Measurements from ENCODE around the gene UBE3B. TPM values are rescaled to one million over a fixed set of nuclear protein-coding genes. Genes with fewer than 3 reads are reported as not detected.

UBE3B gene
- total and polyA plus RNA-seq, 2 experiments from 2014 or later, result 20.1 to 35.5 TPM

- no peaks in the 10 kb centered on the region for H3K36me3 ChIP-seq (replicated peaks; ENCODE audit: insufficient read depth, low read depth)
Measured at GRCh38 chr12:109513051-109513450, 35.6 kb downstream of the UBE3B start.

GRCh38 chr12:109513977-109514376 is 36.5 kb downstream of the UBE3B start:
- H4K20me1 ChIP-seq (ENCODE audit: insufficient read depth, poor library complexity, severe bottlenecking), result no peaks in the 10 kb centered on the region
- H2AFZ ChIP-seq, result no peak overlapping the region
- H3K9me2 ChIP-seq (replicated peaks; ENCODE audit: insufficient read depth), result no peaks in the 10 kb centered on the region
- H3K27me3 ChIP-seq, result no peaks in the 10 kb centered on the region
- no peaks in the 10 kb centered on the region for H3K4me1 ChIP-seq (ENCODE audit: insufficient read depth)
- no peaks in the 10 kb centered on the region for H3K36me3 ChIP-seq (replicated peaks; ENCODE audit: insufficient read depth, low read depth)
- no peaks in the 10 kb centered on the region for H3K9me3 ChIP-seq (ENCODE audit: low read depth)
- no peaks in the 10 kb centered on the region for H3K79me2 ChIP-seq
- no peak for DNase-seq (ENCODE audit: low spot score)
- no peak overlapping the region for H3K4me2 ChIP-seq
- TF ChIP-seq CTCF (IDR thresholded peaks at IDR 0.05; ENCODE audit: poor library complexity) (no peak), EZH2 (IDR thresholded peaks at IDR 0.05; ENCODE audit: borderline replicate concordance) (no peak), EZH2phosphoT487 (IDR thresholded peaks at IDR 0.05; ENCODE audit: low read depth, severe bottlenecking, unreplicated experiment) (no peak)
- no peak overlapping the region for H3K4me3 ChIP-seq
- H3K27ac ChIP-seq, result no peak overlapping the region
- 88% methylated on average over 4 of the region's 4 CpGs for WGBS (ENCODE audit: low lambda C conversion rate, missing lambda C conversion rate)

More at GRCh38 chr12:109513051-109513450, 35.6 kb downstream of the UBE3B start:
- H3K27ac ChIP-seq, result no peak overlapping the region
- H3K9me2 ChIP-seq (replicated peaks; ENCODE audit: insufficient read depth), result no peaks in the 10 kb centered on the region
- no peaks in the 10 kb centered on the region for H3K9me3 ChIP-seq (ENCODE audit: low read depth)
- no peak overlapping the region for H3K4me3 ChIP-seq
- WGBS (ENCODE audit: low lambda C conversion rate, missing lambda C conversion rate), result 64% methylated on average over 8 of the region's 8 CpGs
- H2AFZ ChIP-seq, result no peak overlapping the region
- no peaks in the 10 kb centered on the region for H4K20me1 ChIP-seq (ENCODE audit: insufficient read depth, poor library complexity, severe bottlenecking)
- H3K4me2 ChIP-seq, result no peak overlapping the region
- no peak for DNase-seq (ENCODE audit: low spot score)
- no peaks in the 10 kb centered on the region for H3K27me3 ChIP-seq
- H3K79me2 ChIP-seq, result no peaks in the 10 kb centered on the region
- no peak for TF ChIP-seq EZH2phosphoT487 (IDR thresholded peaks at IDR 0.05; ENCODE audit: low read depth, severe bottlenecking, unreplicated experiment)
- no peak for TF ChIP-seq EZH2 (IDR thresholded peaks at IDR 0.05; ENCODE audit: borderline replicate concordance)
- no peak for TF ChIP-seq CTCF (IDR thresholded peaks at IDR 0.05; ENCODE audit: poor library complexity)
- no peaks in the 10 kb centered on the region for H3K4me1 ChIP-seq (ENCODE audit: insufficient read depth)

GRCh38 chr12:109517619-109518018 is 40.2 kb downstream of the UBE3B start:
- no peaks in the 10 kb centered on the region for H3K36me3 ChIP-seq (replicated peaks; ENCODE audit: insufficient read depth, low read depth)
- DNase-seq (ENCODE audit: low spot score), result no peak

More at GRCh38 chr12:109517619-109518018, 40.2 kb downstream of the UBE3B start:
- Histone ChIP-seq H3K4me1 (ENCODE audit: insufficient read depth) (no peaks in the 10 kb centered on the region), H3K27me3 (no peaks in the 10 kb centered on the region), H2AFZ (no peak overlapping the region), H4K20me1 (ENCODE audit: insufficient read depth, poor library complexity, severe bottlenecking) (no peaks in the 10 kb centered on the region), H3K79me2 (no peaks in the 10 kb centered on the region), H3K9me3 (ENCODE audit: low read depth) (no peaks in the 10 kb centered on the region), H3K9me2 (replicated peaks; ENCODE audit: insufficient read depth) (no peaks in the 10 kb centered on the region), H3K4me3 (no peak overlapping the region), H3K4me2 (no peak overlapping the region), H3K27ac (peak overlapping the region; percentile 86)
- WGBS (ENCODE audit: low lambda C conversion rate, missing lambda C conversion rate), result 77% methylated on average over 6 of the region's 6 CpGs
- TF ChIP-seq EZH2 (IDR thresholded peaks at IDR 0.05; ENCODE audit: borderline replicate concordance) (no peak), EZH2phosphoT487 (IDR thresholded peaks at IDR 0.05; ENCODE audit: low read depth, severe bottlenecking, unreplicated experiment) (no peak), CTCF (IDR thresholded peaks at IDR 0.05; ENCODE audit: poor library complexity) (no peak)

Data from hepatocyte (in vitro differentiated cells).